Stimulated activated memory B cell treated with anti-CD40 and anti-IgM and Interleukin-4, amounts not matched to agents 10 μg/mL and 1 μg/mL and 100 μg/mL, for 72 hours (primary cell): ENCODE results near the gene POMGNT1.

ENCODE experiments used
- ATAC-seq: fragments of 150-1000 bp; cut with Tn5 transposase; 2 replicates; pipeline ENCODE4 v1.10.0; 2021
- H3K27ac Mint-ChIP-seq: one replicate; pipeline ENCODE4 v1.8.0; 2022; ENCODE audit warnings: mild to moderate bottlenecking, mixed read lengths
- H3K27me3 Mint-ChIP-seq: one replicate; pipeline ENCODE4 v1.8.0; 2022; ENCODE audit warnings: mixed read lengths
- H3K36me3 Mint-ChIP-seq: one replicate; pipeline ENCODE4 v1.8.0; 2022; ENCODE audit warnings: mixed read lengths
- H3K4me1 Mint-ChIP-seq: one replicate; pipeline ENCODE4 v1.8.0; 2022; ENCODE audit warnings: mixed read lengths
- H3K4me3 Mint-ChIP-seq: one replicate; pipeline ENCODE4 v1.8.0; 2022; ENCODE audit warnings: mild to moderate bottlenecking, moderate library complexity, mixed read lengths
- H3K9me3 Mint-ChIP-seq: one replicate; pipeline ENCODE4 v1.8.0; 2022; ENCODE audit warnings: mixed read lengths

Gene POMGNT1

GRCh38 chr1:46221749-46222148 is 23.5 kb upstream of the POMGNT1 start:
- no peak for ATAC-seq
- Mint-ChIP-seq H3K4me3 (no peak overlapping the region), H3K4me1 (peaks cover 10% of the 10 kb centered on the region), H3K27me3 (peaks cover 14% of the 10 kb centered on the region), H3K27ac (no peak overlapping the region), H3K9me3 (no peaks in the 10 kb centered on the region), H3K36me3 (no peaks in the 10 kb centered on the region)

- Mint-ChIP-seq H3K27ac (no peak overlapping the region), H3K4me3 (no peak overlapping the region), H3K4me1 (peaks cover 10% of the 10 kb centered on the region), H3K9me3 (no peaks in the 10 kb centered on the region), H3K27me3 (peaks cover 14% of the 10 kb centered on the region), H3K36me3 (no peaks in the 10 kb centered on the region)
- no peak for ATAC-seq
Observed at GRCh38 chr1:46220808-46221207, 22.6 kb upstream of the POMGNT1 start.

GRCh38 chr1:46219551-46220520 is 21.6 kb upstream of the POMGNT1 start:
- H3K27me3 Mint-ChIP-seq, result peaks cover 14% of the 10 kb centered on the region
- no peak overlapping the region for H3K27ac Mint-ChIP-seq
- no peak for ATAC-seq

GRCh38 chr1:46218443-46218842 is 20.2 kb upstream of the POMGNT1 start:
- no peak for ATAC-seq
- H3K27ac Mint-ChIP-seq, result no peak overlapping the region
- H3K4me1 Mint-ChIP-seq, result peaks cover 8% of the 10 kb centered on the region
- no peak overlapping the region for H3K4me3 Mint-ChIP-seq
- peaks cover 14% of the 10 kb centered on the region for H3K27me3 Mint-ChIP-seq
- H3K36me3 Mint-ChIP-seq, result no peaks in the 10 kb centered on the region
- no peaks in the 10 kb centered on the region for H3K9me3 Mint-ChIP-seq

More at GRCh38 chr1:46219551-46220520, 21.6 kb upstream of the POMGNT1 start:
- H3K36me3 Mint-ChIP-seq, result no peaks in the 10 kb centered on the region
- no peaks in the 10 kb centered on the region for H3K9me3 Mint-ChIP-seq
- H3K4me1 Mint-ChIP-seq, result peaks cover 10% of the 10 kb centered on the region
- H3K4me3 Mint-ChIP-seq, result no peak overlapping the region

GRCh38 chr1:46215504-46215903 is 17.3 kb upstream of the POMGNT1 start:
- Mint-ChIP-seq H3K36me3 (no peaks in the 10 kb centered on the region), H3K4me3 (no peak overlapping the region), H3K4me1 (no peaks in the 10 kb centered on the region), H3K27me3 (no peaks in the 10 kb centered on the region), H3K27ac (no peak overlapping the region), H3K9me3 (no peaks in the 10 kb centered on the region)
- ATAC-seq, result no peak

- no peaks in the 10 kb centered on the region for H3K36me3 Mint-ChIP-seq
- no peak overlapping the region for H3K27ac Mint-ChIP-seq
- H3K4me1 Mint-ChIP-seq, result no peaks in the 10 kb centered on the region
- no peak for ATAC-seq
- no peak overlapping the region for H3K4me3 Mint-ChIP-seq
- H3K9me3 Mint-ChIP-seq, result no peaks in the 10 kb centered on the region
- H3K27me3 Mint-ChIP-seq, result no peaks in the 10 kb centered on the region
Observed at GRCh38 chr1:46211051-46211450, 12.8 kb upstream of the POMGNT1 start.

GRCh38 chr1:46210561-46210960 is 12.3 kb upstream of the POMGNT1 start:
- Mint-ChIP-seq H3K27ac (no peak overlapping the region), H3K27me3 (no peaks in the 10 kb centered on the region), H3K4me1 (no peaks in the 10 kb centered on the region), H3K9me3 (no peaks in the 10 kb centered on the region), H3K36me3 (no peaks in the 10 kb centered on the region), H3K4me3 (no peak overlapping the region)
- ATAC-seq, result no peak

GRCh38 chr1:46206399-46206798 is 8.2 kb upstream of the POMGNT1 start:
- H3K36me3 Mint-ChIP-seq, result no peaks in the 10 kb centered on the region
- no peak for ATAC-seq
- H3K4me3 Mint-ChIP-seq, result no peak overlapping the region
- no peaks in the 10 kb centered on the region for H3K9me3 Mint-ChIP-seq
- no peak overlapping the region for H3K27ac Mint-ChIP-seq
- peaks cover 18% of the 10 kb centered on the region for H3K27me3 Mint-ChIP-seq
- H3K4me1 Mint-ChIP-seq, result peaks cover 19% of the 10 kb centered on the region

GRCh38 chr1:46205791-46206190 is 7.6 kb upstream of the POMGNT1 start:
- peaks cover 19% of the 10 kb centered on the region for H3K4me1 Mint-ChIP-seq
- no peak overlapping the region for H3K27ac Mint-ChIP-seq
- H3K36me3 Mint-ChIP-seq, result no peaks in the 10 kb centered on the region
- H3K4me3 Mint-ChIP-seq, result no peak overlapping the region
- ATAC-seq, result no peak
- no peaks in the 10 kb centered on the region for H3K9me3 Mint-ChIP-seq
- peaks cover 18% of the 10 kb centered on the region for H3K27me3 Mint-ChIP-seq

GRCh38 chr1:46205141-46205540 is 6.9 kb upstream of the POMGNT1 start:
- no peaks in the 10 kb centered on the region for H3K36me3 Mint-ChIP-seq
- H3K27ac Mint-ChIP-seq, result no peak overlapping the region
- H3K4me3 Mint-ChIP-seq, result no peak overlapping the region
- H3K9me3 Mint-ChIP-seq, result no peaks in the 10 kb centered on the region
- H3K27me3 Mint-ChIP-seq, result peaks cover 18% of the 10 kb centered on the region
- H3K4me1 Mint-ChIP-seq, result peaks cover 19% of the 10 kb centered on the region
- no peak for ATAC-seq

GRCh38 chr1:46204406-46204742 is 6.1 kb upstream of the POMGNT1 start:
- H3K4me1 Mint-ChIP-seq, result peaks cover 19% of the 10 kb centered on the region
- ATAC-seq, result peak; percentile 20
- no peak overlapping the region for H3K27ac Mint-ChIP-seq
- H3K9me3 Mint-ChIP-seq, result no peaks in the 10 kb centered on the region
- H3K27me3 Mint-ChIP-seq, result peaks cover 18% of the 10 kb centered on the region
- H3K4me3 Mint-ChIP-seq, result peak overlapping the region; percentile 81
- no peaks in the 10 kb centered on the region for H3K36me3 Mint-ChIP-seq

GRCh38 chr1:46203738-46204405 is 5.6 kb upstream of the POMGNT1 start:
- Mint-ChIP-seq H3K4me3 (peak overlapping the region; percentile 81), H3K36me3 (no peaks in the 10 kb centered on the region), H3K4me1 (peaks cover 19% of the 10 kb centered on the region), H3K9me3 (no peaks in the 10 kb centered on the region), H3K27ac (peak overlapping the region; percentile 18), H3K27me3 (peaks cover 18% of the 10 kb centered on the region)
- ATAC-seq, result no peak

GRCh38 chr1:46199233-46199749 is 1.1 kb upstream of the POMGNT1 start:
- Mint-ChIP-seq H3K4me3 (peak overlapping the region; percentile 86), H3K4me1 (peaks cover 34% of the 10 kb centered on the region), H3K9me3 (no peaks in the 10 kb centered on the region), H3K27me3 (peaks cover 18% of the 10 kb centered on the region), H3K27ac (peak overlapping the region; percentile 81), H3K36me3 (peaks cover 8% of the 10 kb centered on the region)
- no peak for ATAC-seq

- H3K4me3 Mint-ChIP-seq, result peak overlapping the region; percentile 86
- H3K27ac Mint-ChIP-seq, result peak overlapping the region; percentile 81
- ATAC-seq, result no peak
- peaks cover 17% of the 10 kb centered on the region for H3K4me1 Mint-ChIP-seq
- no peaks in the 10 kb centered on the region for H3K9me3 Mint-ChIP-seq
- peaks cover 18% of the 10 kb centered on the region for H3K36me3 Mint-ChIP-seq
- peaks cover under 1% of the 10 kb centered on the region for H3K27me3 Mint-ChIP-seq
Observed at GRCh38 chr1:46197560-46197963, 672 bp downstream of the POMGNT1 start.

- Mint-ChIP-seq H3K27ac (no peak overlapping the region), H3K27me3 (no peaks in the 10 kb centered on the region), H3K9me3 (no peaks in the 10 kb centered on the region), H3K4me1 (peaks cover 17% of the 10 kb centered on the region), H3K4me3 (no peak overlapping the region), H3K36me3 (peaks cover 26% of the 10 kb centered on the region)
- no peak for ATAC-seq
Observed at GRCh38 chr1:46196609-46197008, 1.6 kb downstream of the POMGNT1 start.
